Keratinocyte (primary cell): ENCODE data around the gene ZNF691. TPM values are rescaled to one million over a fixed set of nuclear protein-coding genes. Genes with fewer than 3 reads are reported as not detected.

ENCODE experiments used
- DNase-seq: peaks from one replicate; pipeline ENCODE4 v3.0.0-alpha.2; 2011; ENCODE audit warnings: low read depth, missing footprints, low spot score
- FAIRE-seq: peaks from 2 replicates; lab custom pipeline; 2011; peaks lifted over from hg19 to GRCh38; lab: Jason Lieb, UNC
- H2AFZ ChIP-seq: 2 replicates; pipeline ENCODE4 v1.6.0; 2012; ENCODE audit warnings: low read length, control low read depth, inconsistent platforms; ENCODE audit not compliant: control insufficient read depth
- H3K27ac ChIP-seq: 2 replicates; pipeline ENCODE4 v1.5.1; 2011; ENCODE audit warnings: low read length; ENCODE audit not compliant: control insufficient read depth, insufficient read depth
- H3K27me3 ChIP-seq: 3 replicates; pipeline ENCODE4 v1.6.0; 2011; ENCODE audit warnings: low read length; ENCODE audit not compliant: control insufficient read depth, insufficient read depth; ENCODE audit errors: extremely low read depth
- H3K36me3 ChIP-seq, 2 experiments: 2 replicates in 1 of 2; 3 replicates in 1 of 2; pipeline ENCODE4 v1.5.1; 2011; ENCODE audit warnings: low read length in 2 of 2, mild to moderate bottlenecking in 1 of 2; ENCODE audit not compliant: control insufficient read depth in 2 of 2, insufficient read depth in 2 of 2; ENCODE audit errors: extremely low read depth in 1 of 2
- H3K4me1 ChIP-seq: 3 replicates; pipeline ENCODE4 v1.5.1; 2011; ENCODE audit warnings: low read length; ENCODE audit not compliant: control insufficient read depth, insufficient read depth; ENCODE audit errors: extremely low read depth
- H3K4me2 ChIP-seq: 3 replicates; pipeline ENCODE4 v1.6.0; 2011; ENCODE audit warnings: low read depth, low read length; ENCODE audit not compliant: control insufficient read depth, insufficient read depth; ENCODE audit errors: extremely low read depth
- H3K4me3 ChIP-seq, 3 experiments: fragments of 200-600 bp in 1 of 3; sonication (generic) in 1 of 3; 2 replicates in 2 of 3; 3 replicates in 1 of 3; pipeline ENCODE4 v1.5.1; 2011 to 2016; ENCODE audit warnings: low read length in 3 of 3, mild to moderate bottlenecking in 3 of 3, control low read depth in 2 of 3, inconsistent platforms in 1 of 3, low read depth in 1 of 3, mixed read lengths in 1 of 3, mixed run types in 1 of 3, moderate library complexity in 1 of 3; ENCODE audit not compliant: control insufficient read depth in 2 of 3, insufficient read depth in 2 of 3; ENCODE audit errors: extremely low read depth in 1 of 3
- H3K79me2 ChIP-seq: 2 replicates; pipeline ENCODE4 v1.6.0; 2012; ENCODE audit warnings: low read length; ENCODE audit not compliant: control insufficient read depth, insufficient read depth
- H3K9ac ChIP-seq: 3 replicates; pipeline ENCODE4 v1.6.0; 2011; ENCODE audit warnings: low read length; ENCODE audit not compliant: control insufficient read depth, insufficient read depth; ENCODE audit errors: extremely low read depth
- H3K9me1 ChIP-seq: 3 replicates; pipeline ENCODE4 v1.6.0; 2011; ENCODE audit warnings: low read length; ENCODE audit not compliant: control insufficient read depth, insufficient read depth; ENCODE audit errors: extremely low read depth
- H3K9me3 ChIP-seq: 2 replicates; pipeline ENCODE4 v1.5.1; 2012; ENCODE audit warnings: low read depth, low read length; ENCODE audit not compliant: control insufficient read depth
- H4K20me1 ChIP-seq: 3 replicates; pipeline ENCODE4 v1.6.0; 2011; ENCODE audit warnings: low read length; ENCODE audit not compliant: control insufficient read depth, insufficient read depth; ENCODE audit errors: extremely low read depth
- CTCF ChIP-seq, 3 experiments: IDR thresholded peaks in 1 of 3; conservative IDR thresholded peaks in 1 of 3; optimal IDR thresholded peaks in 1 of 3; 2 replicates in 2 of 3; 3 replicates in 1 of 3; pipeline versions ENCODE3 to v1.5.1; 2011; ENCODE audit warnings: low read length in 3 of 3, mild to moderate bottlenecking in 3 of 3, moderate library complexity in 2 of 3, control low read depth in 1 of 3, inconsistent platforms in 1 of 3; ENCODE audit not compliant: insufficient read depth in 2 of 3; ENCODE audit errors: extremely low read depth in 1 of 3
- EZH2 ChIP-seq: IDR thresholded peaks from one replicate; pipeline ENCODE4 v1.6.1; 2012; ENCODE audit warnings: inconsistent platforms, mild to moderate bottlenecking, low read length, moderate library complexity
- dilution Hi-C: fragments of 300-500 bp; cut with MboI; formaldehyde crosslinking; loops from one replicate; pipeline ENCODE4 v1.7.0; 2020; ENCODE audit warnings: low sequenced_read_pairs; ENCODE audit not compliant: extremely low pct_ligation_motif_present
- polyA plus RNA-seq, 5 experiments: library from polyadenylated mRNA; depleted of rRNA in 3 of 5; stranded (reverse) in 3 of 5; stranded (forward) in 1 of 5; unstranded in 1 of 5; fragments of >200 nt; gene quantifications; 1 replicate in 1 of 5; 2 replicates in 3 of 5; 3 replicates in 1 of 5; pipeline versions ENCODE4 v1.2.1 to v1.2.3, GENCODE V29; 2011 to 2012; ENCODE audit warnings: missing spikeins in 2 of 5, low read depth in 1 of 5, low replicate concordance in 1 of 5

Gene ZNF691
- polyA plus RNA-seq, 1 donor (not counting 4 experiments of a cell fraction or from before 2014, with no cell fraction given) = 3.8 TPM

- Histone ChIP-seq H3K27me3 (no peaks in the 10 kb centered on the region), H4K20me1 (no peaks in the 10 kb centered on the region), H3K9me3 (no peaks in the 10 kb centered on the region), H3K36me3 (no peaks in the 10 kb centered on the region), H3K4me1 (peaks cover 2% of the 10 kb centered on the region), H3K27ac (no peak overlapping the region), H3K4me2 (no peak overlapping the region), H3K9me1 (no peaks in the 10 kb centered on the region), H3K79me2 (no peaks in the 10 kb centered on the region), H2AFZ (no peak overlapping the region), H3K4me3 (no peak overlapping the region), H3K9ac (no peak overlapping the region)
- dilution Hi-C loops = no loop called here
- no peak for DNase-seq
- no peak for FAIRE-seq
- no peak for TF ChIP-seq CTCF (optimal IDR thresholded peaks at IDR 0.05 in 1 of 3, IDR thresholded peaks at IDR 0.05 in 1 of 3, conservative IDR thresholded peaks at IDR 0.05 in 1 of 3; ENCODE audit: extremely low read depth in 1 of 3, insufficient read depth in 2 of 3, low read length in 3 of 3)
- no peak for TF ChIP-seq EZH2
Measured at GRCh38 chr1:42822800-42823392, 23.5 kb upstream of the ZNF691 start.

- Histone ChIP-seq H3K9ac (no peak overlapping the region), H3K9me1 (no peaks in the 10 kb centered on the region), H3K27me3 (no peaks in the 10 kb centered on the region), H3K4me2 (no peak overlapping the region), H3K79me2 (no peaks in the 10 kb centered on the region), H4K20me1 (no peaks in the 10 kb centered on the region), H2AFZ (no peak overlapping the region), H3K9me3 (no peaks in the 10 kb centered on the region), H3K36me3 (no peaks in the 10 kb centered on the region), H3K4me3 (no peak overlapping the region), H3K4me1 (no peaks in the 10 kb centered on the region), H3K27ac (no peak overlapping the region)
- FAIRE-seq (no peak), DNase-seq (no peak)
- TF ChIP-seq CTCF (optimal IDR thresholded peaks at IDR 0.05 in 1 of 3, IDR thresholded peaks at IDR 0.05 in 1 of 3, conservative IDR thresholded peaks at IDR 0.05 in 1 of 3; ENCODE audit: extremely low read depth in 1 of 3, insufficient read depth in 2 of 3, low read length in 3 of 3) (no peak), EZH2 (no peak)
- dilution Hi-C loops = no loop called here
Measured at GRCh38 chr1:42824481-42825035, 21.9 kb upstream of the ZNF691 start.
